ENCODE measurements around the gene GNAT3. TPM values are rescaled to one million over a fixed set of nuclear protein-coding genes. Genes with fewer than 3 reads are reported as not detected.

The GNAT3 gene
- total and polyA plus RNA-seq, 2 of the 8 experiments (the other 6 are each of a cell fraction or from before 2014, with no cell fraction given), result not detected

DNA sequence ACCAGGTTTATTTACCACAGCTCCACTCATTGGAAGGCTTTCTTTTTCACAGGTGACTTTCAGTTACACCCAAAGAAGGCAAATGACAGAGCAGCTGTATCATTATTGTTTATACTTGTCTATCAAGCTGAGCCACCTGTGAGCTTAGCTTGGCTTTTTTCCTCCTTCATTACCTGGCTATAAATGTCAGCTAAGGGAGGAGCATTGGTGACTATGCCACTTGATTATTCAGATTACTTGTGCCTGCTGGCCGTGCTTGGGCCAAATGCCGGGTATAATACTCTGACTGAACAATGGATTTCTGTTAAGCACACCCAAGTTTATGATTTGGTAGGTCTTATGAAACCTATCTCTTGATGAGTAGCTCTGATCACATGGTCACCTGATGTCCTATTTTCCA is 9.9 kb upstream of the GNAT3 start:
- H2BK120ac ChIP-seq (replicated peaks; ENCODE audit: low read depth, low read length), result no peak overlapping the region
- no peak overlapping the region for H3K14ac ChIP-seq (ENCODE audit: insufficient read length)
- no peak overlapping the region for H3K9ac ChIP-seq (replicated peaks in 1 of 4; ENCODE audit: extremely low read depth in 1 of 4, low read depth in 3 of 4, low read length in 3 of 4)
- no peak overlapping the region for H4K5ac ChIP-seq (ENCODE audit: insufficient read length, low read depth, low read length)
- no peaks in the 10 kb centered on the region for H4K20me1 ChIP-seq (replicated peaks in 1 of 2; ENCODE audit: control insufficient read depth in 1 of 2, insufficient read depth in 2 of 2, low read length in 2 of 2)
- no peak overlapping the region for H3K27ac ChIP-seq (ENCODE audit: low read depth, low read length)
- H2BK5ac ChIP-seq (ENCODE audit: low read depth, low read length), result no peak overlapping the region
- H4K8ac ChIP-seq (ENCODE audit: extremely low read depth, insufficient read depth, low read length), result no peak overlapping the region
- H3K4me2 ChIP-seq (ENCODE audit: insufficient read depth in 1 of 2, low read depth in 2 of 2, low read length in 2 of 2), result no peak overlapping the region
- no peak overlapping the region for H2BK15ac ChIP-seq (ENCODE audit: low read length)
- no peak overlapping the region for H3K4ac ChIP-seq (replicated peaks; ENCODE audit: insufficient read length, low read depth, low read length)
- H3K23ac ChIP-seq (ENCODE audit: insufficient read length), result no peak overlapping the region
- DNase-seq (ENCODE audit: low read depth in 1 of 2, low spot score in 2 of 2), result no peak
- H4K91ac ChIP-seq (replicated peaks; ENCODE audit: insufficient read length, low read length), result no peak overlapping the region
- no peak overlapping the region for H2AK5ac ChIP-seq (ENCODE audit: low read depth, low read length)
- H3K18ac ChIP-seq (ENCODE audit: extremely low read depth, low read length), result no peak overlapping the region
- H2AFZ ChIP-seq (ENCODE audit: low read length), result no peak overlapping the region; the same call in 1 of the 2 replicates
- no peaks in the 10 kb centered on the region for H3K36me3 ChIP-seq (ENCODE audit: control insufficient read depth in 2 of 4, insufficient read depth in 4 of 4, low read length in 3 of 4)
- H3K9me3 ChIP-seq (ENCODE audit: insufficient read depth in 2 of 2, low read depth in 1 of 2, low read length in 1 of 2), result no peaks in the 10 kb centered on the region
- ChIA-PET POLR2A (ENCODE audit: partially characterized antibody) (no interaction called here), CTCF (ENCODE audit: partially characterized antibody) (interaction anchor here (1.0 kb wide), 1 partner anchor 72 kb away, joined by 3 read pairs; no protein-coding TSS in a partner anchor)
- H3K79me2 ChIP-seq (ENCODE audit: control insufficient read depth in 1 of 2, insufficient read depth in 2 of 2, low read length in 2 of 2), result no peaks in the 10 kb centered on the region
- no peak overlapping the region for H2BK12ac ChIP-seq (ENCODE audit: low read depth, low read length)
- no peaks in the 10 kb centered on the region for H3K4me1 ChIP-seq (replicated peaks in 1 of 4; ENCODE audit: control insufficient read depth in 3 of 4, insufficient read depth in 4 of 4, low read length in 3 of 4)
- no peaks in the 10 kb centered on the region for H3K27me3 ChIP-seq (replicated peaks in 1 of 4; ENCODE audit: control insufficient read depth in 3 of 4, extremely low read depth in 1 of 4, insufficient read depth in 3 of 4, low read length in 3 of 4)
- H2BK20ac ChIP-seq (ENCODE audit: low read length), result no peak overlapping the region
- H3K56ac ChIP-seq (replicated peaks; ENCODE audit: insufficient read length, low read depth, low read length), result no peak overlapping the region
- H3K79me1 ChIP-seq (ENCODE audit: low read depth, low read length), result no peaks in the 10 kb centered on the region
- WGBS, 2 experiments (ENCODE audit: extremely low coverage in 1 of 2, insufficient coverage in 1 of 2, insufficient read length in 1 of 2, insufficient replicate concordance in 2 of 2, low coverage in 1 of 2, low lambda C conversion rate in 2 of 2, missing lambda C conversion rate in 1 of 2), result 97% methylated on average over 2 of the region's 2 CpGs; no CpG with 5 or more reads in 1 of the 2 experiments
- no peak for FAIRE-seq
- no peak overlapping the region for H3K4me3 ChIP-seq (ENCODE audit: extremely low read depth in 1 of 4, insufficient read depth in 2 of 4, low read depth in 3 of 4, low read length in 4 of 4)
- no peaks in the 10 kb centered on the region for H3K23me2 ChIP-seq (ENCODE audit: low read depth, low read length)
- TF ChIP-seq KDM5A (IDR thresholded peaks at IDR 0.05; ENCODE audit: low read length) (no peak), NRF1 (IDR thresholded peaks at IDR 0.05; ENCODE audit: low read depth, low read length) (no peak), POU5F1 (IDR thresholded peaks at IDR 0.05; ENCODE audit: low read depth, low read length) (no peak), BACH1 (IDR thresholded peaks at IDR 0.05; ENCODE audit: low read length) (no peak), RAD21 (IDR thresholded peaks at IDR 0.05 in 1 of 2, conservative IDR thresholded peaks at IDR 0.05 in 1 of 2; ENCODE audit: low read depth in 2 of 2, low read length in 2 of 2) (no peak)
- TF ChIP-seq, protein P1, sequence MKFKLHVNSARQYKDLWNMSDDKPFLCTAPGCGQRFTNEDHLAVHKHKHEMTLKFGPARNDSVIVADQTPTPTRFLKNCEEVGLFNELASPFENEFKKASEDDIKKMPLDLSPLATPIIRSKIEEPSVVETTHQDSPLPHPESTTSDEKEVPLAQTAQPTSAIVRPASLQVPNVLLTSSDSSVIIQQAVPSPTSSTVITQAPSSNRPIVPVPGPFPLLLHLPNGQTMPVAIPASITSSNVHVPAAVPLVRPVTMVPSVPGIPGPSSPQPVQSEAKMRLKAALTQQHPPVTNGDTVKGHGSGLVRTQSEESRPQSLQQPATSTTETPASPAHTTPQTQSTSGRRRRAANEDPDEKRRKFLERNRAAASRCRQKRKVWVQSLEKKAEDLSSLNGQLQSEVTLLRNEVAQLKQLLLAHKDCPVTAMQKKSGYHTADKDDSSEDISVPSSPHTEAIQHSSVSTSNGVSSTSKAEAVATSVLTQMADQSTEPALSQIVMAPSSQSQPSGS (IDR thresholded peaks at IDR 0.05; ENCODE audit: low read length), result no peak

Measured in H1 (cell line).